ENCODE results near the gene KLHL26. TPM values are rescaled to one million over a fixed set of nuclear protein-coding genes. Genes with fewer than 3 reads are reported as not detected.
A peak's percentile ranks its signal among the peaks of the same experiment; 100 is the strongest.

The KLHL26 gene
- total and polyA plus RNA-seq, 2 of the 13 experiments (the other 11 are each of a cell fraction or from before 2014, with no cell fraction given) = 1.5 to 1.7 TPM

GRCh38 chr19:18588611-18589379 is 48.0 kb upstream of the KLHL26 start, which contains the start of gene REX1BD (continued):
- TF ChIP-seq ZNF512B (CRISPR knock-in tag; IDR thresholded peaks at IDR 0.05; ENCODE audit: borderline replicate concordance) (0 out of 2 replicates have a peak, but pooled peaks have one; percentile 26), HNF1A (IDR thresholded peaks at IDR 0.05; ENCODE audit: low read depth) (no peak), HNF1A (CRISPR knock-in tag; IDR thresholded peaks at IDR 0.05; ENCODE audit: borderline replicate concordance) (peak; percentile 84), PBX2 (CRISPR knock-in tag; IDR thresholded peaks at IDR 0.05) (no peak), MATR3 (CRISPR knock-in tag; IDR thresholded peaks at IDR 0.05) (no peak), ZIK1 (CRISPR knock-in tag; IDR thresholded peaks at IDR 0.05; ENCODE audit: borderline replicate concordance, low read depth) (peak; percentile 63; the same call in 1 of the 2 replicates), MED8 (CRISPR knock-in tag; IDR thresholded peaks at IDR 0.05; ENCODE audit: insufficient replicate concordance) (peak; percentile 64), ZNF772 (CRISPR knock-in tag; IDR thresholded peaks at IDR 0.05) (peak; percentile 82; the same call in 1 of the 2 replicates), HOXA7 (CRISPR knock-in tag; IDR thresholded peaks at IDR 0.05) (no peak), SP2 (CRISPR knock-in tag; IDR thresholded peaks at IDR 0.05) (0 out of 2 replicates have a peak, but pooled peaks have one; percentile 27)
- TF ChIP-seq, protein P1, sequence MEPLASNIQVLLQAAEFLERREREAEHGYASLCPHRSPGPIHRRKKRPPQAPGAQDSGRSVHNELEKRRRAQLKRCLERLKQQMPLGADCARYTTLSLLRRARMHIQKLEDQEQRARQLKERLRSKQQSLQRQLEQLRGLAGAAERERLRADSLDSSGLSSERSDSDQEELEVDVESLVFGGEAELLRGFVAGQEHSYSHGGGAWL (CRISPR knock-in tag; IDR thresholded peaks at IDR 0.05) = no peak
- TF ChIP-seq, protein P2, sequence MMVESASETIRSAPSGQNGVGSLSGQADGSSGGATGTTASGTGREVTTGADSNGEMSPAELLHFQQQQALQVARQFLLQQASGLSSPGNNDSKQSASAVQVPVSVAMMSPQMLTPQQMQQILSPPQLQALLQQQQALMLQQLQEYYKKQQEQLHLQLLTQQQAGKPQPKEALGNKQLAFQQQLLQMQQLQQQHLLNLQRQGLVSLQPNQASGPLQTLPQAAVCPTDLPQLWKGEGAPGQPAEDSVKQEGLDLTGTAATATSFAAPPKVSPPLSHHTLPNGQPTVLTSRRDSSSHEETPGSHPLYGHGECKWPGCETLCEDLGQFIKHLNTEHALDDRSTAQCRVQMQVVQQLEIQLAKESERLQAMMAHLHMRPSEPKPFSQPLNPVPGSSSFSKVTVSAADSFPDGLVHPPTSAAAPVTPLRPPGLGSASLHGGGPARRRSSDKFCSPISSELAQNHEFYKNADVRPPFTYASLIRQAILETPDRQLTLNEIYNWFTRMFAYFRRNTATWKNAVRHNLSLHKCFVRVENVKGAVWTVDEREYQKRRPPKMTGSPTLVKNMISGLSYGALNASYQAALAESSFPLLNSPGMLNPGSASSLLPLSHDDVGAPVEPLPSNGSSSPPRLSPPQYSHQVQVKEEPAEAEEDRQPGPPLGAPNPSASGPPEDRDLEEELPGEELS (CRISPR knock-in tag; IDR thresholded peaks at IDR 0.05) = peak; percentile 45
- TF ChIP-seq, protein P3, sequence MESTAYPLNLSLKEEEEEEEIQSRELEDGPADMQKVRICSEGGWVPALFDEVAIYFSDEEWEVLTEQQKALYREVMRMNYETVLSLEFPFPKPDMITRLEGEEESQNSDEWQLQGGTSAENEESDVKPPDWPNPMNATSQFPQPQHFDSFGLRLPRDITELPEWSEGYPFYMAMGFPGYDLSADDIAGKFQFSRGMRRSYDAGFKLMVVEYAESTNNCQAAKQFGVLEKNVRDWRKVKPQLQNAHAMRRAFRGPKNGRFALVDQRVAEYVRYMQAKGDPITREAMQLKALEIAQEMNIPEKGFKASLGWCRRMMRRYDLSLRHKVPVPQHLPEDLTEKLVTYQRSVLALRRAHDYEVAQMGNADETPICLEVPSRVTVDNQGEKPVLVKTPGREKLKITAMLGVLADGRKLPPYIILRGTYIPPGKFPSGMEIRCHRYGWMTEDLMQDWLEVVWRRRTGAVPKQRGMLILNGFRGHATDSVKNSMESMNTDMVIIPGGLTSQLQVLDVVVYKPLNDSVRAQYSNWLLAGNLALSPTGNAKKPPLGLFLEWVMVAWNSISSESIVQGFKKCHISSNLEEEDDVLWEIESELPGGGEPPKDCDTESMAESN (CRISPR knock-in tag; conservative IDR thresholded peaks at IDR 0.05) = no peak; the same call in 1 of the 2 replicates
